HepG2 (cell line): Measurements from ENCODE around the gene ALDH3B1. TPM values are rescaled to one million over a fixed set of nuclear protein-coding genes. Genes with fewer than 3 reads are reported as not detected.

Source experiments
- DR1 ChIP-seq: sonication (generic); formaldehyde crosslinking; IDR thresholded peaks from 2 replicates; pipeline ENCODE4 v1.8.0; 2021; ENCODE audit warnings: mild to moderate bottlenecking, missing genetic modification reagents, inconsistent platforms
- GATA4 ChIP-seq: sonication (generic); IDR thresholded peaks from 2 replicates; pipeline ENCODE4 v1.6.1; 2016; ENCODE audit warnings: antibody characterized with exemption, low read depth, borderline replicate concordance
- HNRNPK ChIP-seq: fragments of 200-400 bp; formaldehyde crosslinking; IDR thresholded peaks from 2 replicates; pipeline ENCODE4 v1.6.1; 2018; ENCODE audit warnings: low read length, low read depth, moderate library complexity, mild to moderate bottlenecking; ENCODE audit not compliant: poor library complexity, severe bottlenecking
- KDM1A ChIP-seq: IDR thresholded peaks from 2 replicates; pipeline ENCODE4 v1.6.1; 2016; ENCODE audit warnings: missing compliant biosample characterization
- MEIS1 ChIP-seq: sonication (generic); formaldehyde crosslinking; IDR thresholded peaks from 2 replicates; pipeline ENCODE4 v1.9.0; 2021; ENCODE audit warnings: mild to moderate bottlenecking, missing genetic modification reagents, moderate library complexity, borderline replicate concordance
- PCBP2 ChIP-seq: fragments of 200-400 bp; formaldehyde crosslinking; optimal IDR thresholded peaks from 2 replicates; pipeline ENCODE3; 2018; ENCODE audit warnings: low read length, low read depth; ENCODE audit not compliant: poor library complexity, severe bottlenecking
- RFX1 ChIP-seq: fragments of 450-650 bp; IDR thresholded peaks from 2 replicates; pipeline ENCODE4 v1.6.1; 2017
- RXRA ChIP-seq: sonication (generic); formaldehyde crosslinking; IDR thresholded peaks from 2 replicates; pipeline ENCODE4 v1.5.1; 2020; ENCODE audit warnings: missing genetic modification reagents
- SNAPC2 ChIP-seq: sonication (generic); formaldehyde crosslinking; IDR thresholded peaks from 2 replicates; pipeline ENCODE4 v1.8.1; 2022; ENCODE audit warnings: mild to moderate bottlenecking, missing genetic modification reagents
- SP140L ChIP-seq: sonication (generic); formaldehyde crosslinking; IDR thresholded peaks from 2 replicates; pipeline ENCODE4 v1.4.0; 2020; ENCODE audit warnings: missing genetic modification reagents, borderline replicate concordance
- ZMYM3 ChIP-seq: sonication (generic); formaldehyde crosslinking; IDR thresholded peaks from 2 replicates; pipeline ENCODE4 v1.5.1; 2020; ENCODE audit warnings: mild to moderate bottlenecking, missing genetic modification reagents
- ZNF136 ChIP-seq: sonication (generic); formaldehyde crosslinking; IDR thresholded peaks from 2 replicates; pipeline ENCODE4 v1.8.1; 2022; ENCODE audit warnings: low read depth, mild to moderate bottlenecking, moderate library complexity, missing genetic modification reagents
- ZNF160 ChIP-seq: sonication (generic); formaldehyde crosslinking; IDR thresholded peaks from 2 replicates; pipeline ENCODE4 v1.8.0; 2022; ENCODE audit warnings: mild to moderate bottlenecking, inconsistent platforms, missing genetic modification reagents
- ZNF205 ChIP-seq: IDR thresholded peaks from 2 replicates; pipeline ENCODE4 v1.6.1; 2018; ENCODE audit warnings: missing biosample characterization, missing genetic modification reagents
- ZNF337 ChIP-seq: sonication (generic); formaldehyde crosslinking; IDR thresholded peaks from 2 replicates; pipeline ENCODE4 v1.5.1; 2020; ENCODE audit warnings: missing genetic modification reagents, low read depth, mild to moderate bottlenecking, borderline replicate concordance
- ZNF484 ChIP-seq: sonication (generic); formaldehyde crosslinking; IDR thresholded peaks from 2 replicates; pipeline ENCODE4 v1.5.1; 2020; ENCODE audit warnings: mild to moderate bottlenecking, low read depth, missing genetic modification reagents, borderline replicate concordance
- ZNF790 ChIP-seq: sonication (generic); formaldehyde crosslinking; IDR thresholded peaks from 2 replicates; pipeline ENCODE4 v1.8.0; 2022; ENCODE audit warnings: missing genetic modification reagents, mild to moderate bottlenecking, borderline replicate concordance
- polyA plus RNA-seq, 8 experiments: library from polyadenylated mRNA; depleted of rRNA in 3 of 8; stranded (reverse) in 7 of 8; unstranded in 1 of 8; fragments of >200 nt; fragmentation: Illumina TruSeq in 4 of 8; extraction: Trizol in 4 of 8; gene quantifications; 2 replicates each; pipeline versions ENCODE4 v1.2.1 to v1.2.3, GENCODE V29; 2011 to 2016; ENCODE audit warnings: low read depth in 4 of 8, missing spikeins in 1 of 8, mixed read lengths in 1 of 8; ENCODE audit not compliant: insufficient read depth in 1 of 8
- total RNA-seq, 5 experiments: library from RNA; depleted of rRNA; stranded (reverse); fragments of >200 nt; fragmentation: Illumina TruSeq; extraction: Trizol; gene quantifications; 2 replicates each; pipeline ENCODE4 v1.2.3, GENCODE V29; 2016; ENCODE audit warnings: low read depth in 1 of 5
- TF ChIP-seq, protein P1 (sequence below): IDR thresholded peaks from 2 replicates; pipeline ENCODE4 v1.6.1; 2016
- TF ChIP-seq, protein P2 (sequence below): sonication (generic); formaldehyde crosslinking; IDR thresholded peaks from 2 replicates; pipeline ENCODE4 v1.4.0; 2020; ENCODE audit warnings: missing genetic modification reagents
- TF ChIP-seq, protein P3 (sequence below): sonication (generic); formaldehyde crosslinking; IDR thresholded peaks from 2 replicates; pipeline ENCODE4 v1.4.0; 2020; ENCODE audit warnings: missing genetic modification reagents, borderline replicate concordance
- TF ChIP-seq, protein P4 (sequence below): sonication (generic); formaldehyde crosslinking; IDR thresholded peaks from 2 replicates; pipeline ENCODE4 v1.5.0; 2020; ENCODE audit warnings: mild to moderate bottlenecking, missing genetic modification reagents

ALDH3B1 gene
- total and polyA plus RNA-seq, 2 of the 13 experiments (the other 11 are each of a cell fraction or from before 2014, with no cell fraction given), result 4.0 to 6.7 TPM

DNA sequence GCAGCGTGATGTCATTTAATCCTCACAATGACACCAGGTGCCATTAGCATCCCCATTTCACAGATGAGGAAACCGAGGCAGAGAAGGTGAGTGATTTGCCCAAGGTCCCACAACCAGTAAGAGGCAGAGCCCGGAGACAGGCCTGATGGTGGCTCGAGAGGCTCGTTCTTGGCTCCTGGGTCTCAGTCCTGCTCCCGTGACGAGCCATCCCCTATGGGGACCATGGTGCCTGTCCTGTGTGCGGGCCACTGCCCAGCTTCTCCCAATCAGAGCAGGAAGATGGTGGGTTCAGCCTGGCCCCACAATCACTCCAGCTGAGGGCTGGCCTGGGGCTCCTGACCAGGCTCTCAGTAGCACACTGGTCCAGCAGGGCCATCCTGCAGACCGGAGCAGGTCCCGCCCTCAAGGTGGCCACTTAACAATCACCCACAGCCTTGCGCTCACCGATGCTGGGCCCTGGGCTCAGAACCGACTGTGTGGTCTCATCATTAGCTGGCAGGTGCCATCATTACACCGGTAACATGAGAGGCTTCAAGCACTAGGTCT is 3.6 kb downstream of the ALDH3B1 start (continued):
- TF ChIP-seq, protein P1, sequence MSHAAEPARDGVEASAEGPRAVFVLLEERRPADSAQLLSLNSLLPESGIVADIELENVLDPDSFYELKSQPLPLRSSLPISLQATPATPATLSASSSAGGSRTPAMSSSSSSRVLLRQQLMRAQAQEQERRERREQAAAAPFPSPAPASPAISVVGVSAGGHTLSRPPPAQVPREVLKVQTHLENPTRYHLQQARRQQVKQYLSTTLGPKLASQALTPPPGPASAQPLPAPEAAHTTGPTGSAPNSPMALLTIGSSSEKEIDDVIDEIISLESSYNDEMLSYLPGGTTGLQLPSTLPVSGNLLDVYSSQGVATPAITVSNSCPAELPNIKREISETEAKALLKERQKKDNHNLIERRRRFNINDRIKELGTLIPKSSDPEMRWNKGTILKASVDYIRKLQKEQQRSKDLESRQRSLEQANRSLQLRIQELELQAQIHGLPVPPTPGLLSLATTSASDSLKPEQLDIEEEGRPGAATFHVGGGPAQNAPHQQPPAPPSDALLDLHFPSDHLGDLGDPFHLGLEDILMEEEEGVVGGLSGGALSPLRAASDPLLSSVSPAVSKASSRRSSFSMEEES, result no peak
- TF ChIP-seq ZNF790 (CRISPR knock-in tag) (no peak), ZNF136 (CRISPR knock-in tag) (no peak), RXRA (CRISPR knock-in tag) (no peak), DR1 (CRISPR knock-in tag) (no peak), SP140L (no peak), ZMYM3 (CRISPR knock-in tag) (peak; percentile 93), GATA4 (no peak), ZNF484 (no peak), ZNF205 (no peak), RFX1 (no peak), KDM1A (CRISPR knock-in tag) (peak; percentile 93), SNAPC2 (CRISPR knock-in tag) (no peak), MEIS1 (CRISPR knock-in tag) (no peak), PCBP2 (no peak), HNRNPK (no peak), ZNF337 (CRISPR knock-in tag) (0 out of 2 replicates have a peak, but pooled peaks have one; percentile 25), ZNF160 (no peak)
- TF ChIP-seq, protein P2, sequence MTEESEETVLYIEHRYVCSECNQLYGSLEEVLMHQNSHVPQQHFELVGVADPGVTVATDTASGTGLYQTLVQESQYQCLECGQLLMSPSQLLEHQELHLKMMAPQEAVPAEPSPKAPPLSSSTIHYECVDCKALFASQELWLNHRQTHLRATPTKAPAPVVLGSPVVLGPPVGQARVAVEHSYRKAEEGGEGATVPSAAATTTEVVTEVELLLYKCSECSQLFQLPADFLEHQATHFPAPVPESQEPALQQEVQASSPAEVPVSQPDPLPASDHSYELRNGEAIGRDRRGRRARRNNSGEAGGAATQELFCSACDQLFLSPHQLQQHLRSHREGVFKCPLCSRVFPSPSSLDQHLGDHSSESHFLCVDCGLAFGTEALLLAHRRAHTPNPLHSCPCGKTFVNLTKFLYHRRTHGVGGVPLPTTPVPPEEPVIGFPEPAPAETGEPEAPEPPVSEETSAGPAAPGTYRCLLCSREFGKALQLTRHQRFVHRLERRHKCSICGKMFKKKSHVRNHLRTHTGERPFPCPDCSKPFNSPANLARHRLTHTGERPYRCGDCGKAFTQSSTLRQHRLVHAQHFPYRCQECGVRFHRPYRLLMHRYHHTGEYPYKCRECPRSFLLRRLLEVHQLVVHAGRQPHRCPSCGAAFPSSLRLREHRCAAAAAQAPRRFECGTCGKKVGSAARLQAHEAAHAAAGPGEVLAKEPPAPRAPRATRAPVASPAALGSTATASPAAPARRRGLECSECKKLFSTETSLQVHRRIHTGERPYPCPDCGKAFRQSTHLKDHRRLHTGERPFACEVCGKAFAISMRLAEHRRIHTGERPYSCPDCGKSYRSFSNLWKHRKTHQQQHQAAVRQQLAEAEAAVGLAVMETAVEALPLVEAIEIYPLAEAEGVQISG (CRISPR knock-in tag), result no peak
- TF ChIP-seq, protein P3, sequence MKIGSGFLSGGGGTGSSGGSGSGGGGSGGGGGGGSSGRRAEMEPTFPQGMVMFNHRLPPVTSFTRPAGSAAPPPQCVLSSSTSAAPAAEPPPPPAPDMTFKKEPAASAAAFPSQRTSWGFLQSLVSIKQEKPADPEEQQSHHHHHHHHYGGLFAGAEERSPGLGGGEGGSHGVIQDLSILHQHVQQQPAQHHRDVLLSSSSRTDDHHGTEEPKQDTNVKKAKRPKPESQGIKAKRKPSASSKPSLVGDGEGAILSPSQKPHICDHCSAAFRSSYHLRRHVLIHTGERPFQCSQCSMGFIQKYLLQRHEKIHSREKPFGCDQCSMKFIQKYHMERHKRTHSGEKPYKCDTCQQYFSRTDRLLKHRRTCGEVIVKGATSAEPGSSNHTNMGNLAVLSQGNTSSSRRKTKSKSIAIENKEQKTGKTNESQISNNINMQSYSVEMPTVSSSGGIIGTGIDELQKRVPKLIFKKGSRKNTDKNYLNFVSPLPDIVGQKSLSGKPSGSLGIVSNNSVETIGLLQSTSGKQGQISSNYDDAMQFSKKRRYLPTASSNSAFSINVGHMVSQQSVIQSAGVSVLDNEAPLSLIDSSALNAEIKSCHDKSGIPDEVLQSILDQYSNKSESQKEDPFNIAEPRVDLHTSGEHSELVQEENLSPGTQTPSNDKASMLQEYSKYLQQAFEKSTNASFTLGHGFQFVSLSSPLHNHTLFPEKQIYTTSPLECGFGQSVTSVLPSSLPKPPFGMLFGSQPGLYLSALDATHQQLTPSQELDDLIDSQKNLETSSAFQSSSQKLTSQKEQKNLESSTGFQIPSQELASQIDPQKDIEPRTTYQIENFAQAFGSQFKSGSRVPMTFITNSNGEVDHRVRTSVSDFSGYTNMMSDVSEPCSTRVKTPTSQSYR, result no peak
- TF ChIP-seq, protein P4, sequence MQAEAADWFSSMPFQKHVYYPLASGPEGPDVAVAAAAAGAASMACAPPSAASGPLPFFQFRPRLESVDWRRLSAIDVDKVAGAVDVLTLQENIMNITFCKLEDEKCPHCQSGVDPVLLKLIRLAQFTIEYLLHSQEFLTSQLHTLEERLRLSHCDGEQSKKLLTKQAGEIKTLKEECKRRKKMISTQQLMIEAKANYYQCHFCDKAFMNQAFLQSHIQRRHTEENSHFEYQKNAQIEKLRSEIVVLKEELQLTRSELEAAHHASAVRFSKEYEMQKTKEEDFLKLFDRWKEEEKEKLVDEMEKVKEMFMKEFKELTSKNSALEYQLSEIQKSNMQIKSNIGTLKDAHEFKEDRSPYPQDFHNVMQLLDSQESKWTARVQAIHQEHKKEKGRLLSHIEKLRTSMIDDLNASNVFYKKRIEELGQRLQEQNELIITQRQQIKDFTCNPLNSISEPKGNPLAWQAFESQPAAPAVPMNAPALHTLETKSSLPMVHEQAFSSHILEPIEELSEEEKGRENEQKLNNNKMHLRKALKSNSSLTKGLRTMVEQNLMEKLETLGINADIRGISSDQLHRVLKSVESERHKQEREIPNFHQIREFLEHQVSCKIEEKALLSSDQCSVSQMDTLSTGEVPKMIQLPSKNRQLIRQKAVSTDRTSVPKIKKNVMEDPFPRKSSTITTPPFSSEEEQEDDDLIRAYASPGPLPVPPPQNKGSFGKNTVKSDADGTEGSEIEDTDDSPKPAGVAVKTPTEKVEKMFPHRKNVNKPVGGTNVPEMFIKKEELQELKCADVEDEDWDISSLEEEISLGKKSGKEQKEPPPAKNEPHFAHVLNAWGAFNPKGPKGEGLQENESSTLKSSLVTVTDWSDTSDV (CRISPR knock-in tag), result no peak
